Neural cell (in vitro differentiated cells): Measurements from ENCODE around the gene LPP. TPM values are rescaled to one million over a fixed set of nuclear protein-coding genes. Genes with fewer than 3 reads are reported as not detected.

Source experiments
- H2AFZ ChIP-seq: fragments of 200-600, 300-800 bp; sonication (generic), shearing (Covaris generic); 2 replicates; pipeline ENCODE4 v1.6.0; 2014; ENCODE audit warnings: low read depth, mild to moderate bottlenecking, antibody characterized with exemption, low read length, moderate library complexity
- H3F3A ChIP-seq: fragments of 200-600 bp; shearing (Covaris generic); 2 replicates; pipeline ENCODE4 v1.6.1; 2016; ENCODE audit warnings: mild to moderate bottlenecking, moderate library complexity, mixed read lengths, antibody characterized with exemption, low read length; ENCODE audit not compliant: insufficient read depth, poor library complexity, severe bottlenecking
- H3K27ac ChIP-seq: fragments of 200-600, 300-800 bp; sonication (generic), shearing (Covaris generic); 2 replicates; pipeline ENCODE4 v1.5.1; 2014; ENCODE audit warnings: mild to moderate bottlenecking, low read length, moderate library complexity
- H3K27me3 ChIP-seq: fragments of 300-800, 200-600 bp; sonication (generic), shearing (Covaris generic); 2 replicates; pipeline ENCODE4 v1.6.0; 2014; ENCODE audit warnings: mild to moderate bottlenecking, low read depth, low read length, moderate library complexity; ENCODE audit not compliant: insufficient read depth
- H3K36me3 ChIP-seq: fragments of 300-800, 200-600 bp; sonication (generic), shearing (Covaris generic); 2 replicates; pipeline ENCODE4 v1.5.1; 2014; ENCODE audit warnings: mild to moderate bottlenecking, antibody characterized with exemption, low read length, moderate library complexity; ENCODE audit not compliant: insufficient read depth
- H3K4me2 ChIP-seq: fragments of 300-800, 200-600 bp; sonication (generic), shearing (Covaris generic); 2 replicates; pipeline ENCODE4 v1.6.0; 2014; ENCODE audit warnings: mild to moderate bottlenecking, low read length
- H3K4me3 ChIP-seq: fragments of 300-800, 200-600 bp; sonication (generic), shearing (Covaris generic); 2 replicates; pipeline ENCODE4 v1.5.1; 2014; ENCODE audit warnings: mild to moderate bottlenecking, low read length, moderate library complexity
- H3K79me2 ChIP-seq: fragments of 200-600 bp; shearing (Covaris generic); replicated peaks from 2 replicates; pipeline ENCODE4 v1.6.0; 2014; ENCODE audit warnings: mild to moderate bottlenecking, low read length, moderate library complexity; ENCODE audit not compliant: insufficient read depth
- H3K9ac ChIP-seq: fragments of 300-800, 200-600 bp; sonication (generic), shearing (Covaris generic); 2 replicates; pipeline ENCODE4 v1.6.1; 2016; ENCODE audit warnings: mild to moderate bottlenecking, low read length, mixed read lengths
- H3K9me2 ChIP-seq: fragments of 200-600 bp; shearing (Covaris generic); 2 replicates; pipeline ENCODE4 v1.6.1; 2016; ENCODE audit warnings: mild to moderate bottlenecking, low read length, mixed read lengths; ENCODE audit not compliant: insufficient read depth
- H3K9me3 ChIP-seq: fragments of 200-600, 300-800 bp; sonication (generic), shearing (Covaris generic); 2 replicates; pipeline ENCODE4 v1.6.1; 2016; ENCODE audit warnings: mild to moderate bottlenecking, mixed run types, low read length, moderate library complexity, mixed read lengths
- H4K20me1 ChIP-seq: fragments of 200-600 bp; shearing (Covaris generic); 2 replicates; pipeline ENCODE4 v1.6.1; 2016; ENCODE audit warnings: mild to moderate bottlenecking, mixed run types; ENCODE audit not compliant: insufficient read depth
- CTCF ChIP-seq: fragments of 450-650 bp; IDR thresholded peaks from 2 replicates; pipeline ENCODE4 v1.5.1; 2014; ENCODE audit warnings: antibody characterized with exemption, mild to moderate bottlenecking, moderate library complexity; ENCODE audit not compliant: poor library complexity, severe bottlenecking
- EP300 ChIP-seq: fragments of 450-650 bp; conservative IDR thresholded peaks from 2 replicates; pipeline ENCODE4 v1.6.1; 2014; ENCODE audit warnings: antibody characterized with exemption, mild to moderate bottlenecking, moderate library complexity; ENCODE audit not compliant: poor library complexity, severe bottlenecking
- EZH2 ChIP-seq: fragments of 200-600, 300-800 bp; shearing (Covaris generic), sonication (generic); IDR thresholded peaks from 2 replicates; pipeline ENCODE4 v1.6.1; 2014; ENCODE audit warnings: antibody characterized with exemption, low read length, borderline replicate concordance, mild to moderate bottlenecking; ENCODE audit not compliant: insufficient read depth, poor library complexity, severe bottlenecking
- MXI1 ChIP-seq: fragments of 450-650 bp; conservative IDR thresholded peaks from 2 replicates; pipeline ENCODE4 v1.6.1; 2014; ENCODE audit warnings: antibody characterized with exemption, mild to moderate bottlenecking; ENCODE audit not compliant: poor library complexity, severe bottlenecking
- POLR2AphosphoS5 ChIP-seq: IDR thresholded peaks from 2 replicates; pipeline ENCODE4 v1.6.1; 2012
- RAD21 ChIP-seq: fragments of 450-650 bp; conservative IDR thresholded peaks from 2 replicates; pipeline ENCODE4 v1.6.1; 2014; ENCODE audit warnings: antibody characterized with exemption, mild to moderate bottlenecking, moderate library complexity
- REST ChIP-seq: IDR thresholded peaks from 2 replicates; pipeline ENCODE4 v1.6.1; 2012; ENCODE audit warnings: borderline replicate concordance
- SMC3 ChIP-seq: fragments of 450-650 bp; conservative IDR thresholded peaks from 2 replicates; pipeline ENCODE4 v1.6.1; 2014; ENCODE audit warnings: antibody characterized with exemption, mild to moderate bottlenecking, moderate library complexity; ENCODE audit not compliant: poor library complexity
- TAF1 ChIP-seq: IDR thresholded peaks from 2 replicates; pipeline ENCODE4 v1.6.1; 2012; ENCODE audit warnings: low read depth
- polyA plus RNA-seq: library from polyadenylated mRNA; depleted of rRNA; stranded (reverse); fragments of >200 nt; gene quantifications from 2 replicates; pipeline ENCODE4 v1.2.3, GENCODE V29; 2014

The LPP gene
- polyA plus RNA-seq, 1 donor from 2014 or later, result 3.0 TPM

DNA sequence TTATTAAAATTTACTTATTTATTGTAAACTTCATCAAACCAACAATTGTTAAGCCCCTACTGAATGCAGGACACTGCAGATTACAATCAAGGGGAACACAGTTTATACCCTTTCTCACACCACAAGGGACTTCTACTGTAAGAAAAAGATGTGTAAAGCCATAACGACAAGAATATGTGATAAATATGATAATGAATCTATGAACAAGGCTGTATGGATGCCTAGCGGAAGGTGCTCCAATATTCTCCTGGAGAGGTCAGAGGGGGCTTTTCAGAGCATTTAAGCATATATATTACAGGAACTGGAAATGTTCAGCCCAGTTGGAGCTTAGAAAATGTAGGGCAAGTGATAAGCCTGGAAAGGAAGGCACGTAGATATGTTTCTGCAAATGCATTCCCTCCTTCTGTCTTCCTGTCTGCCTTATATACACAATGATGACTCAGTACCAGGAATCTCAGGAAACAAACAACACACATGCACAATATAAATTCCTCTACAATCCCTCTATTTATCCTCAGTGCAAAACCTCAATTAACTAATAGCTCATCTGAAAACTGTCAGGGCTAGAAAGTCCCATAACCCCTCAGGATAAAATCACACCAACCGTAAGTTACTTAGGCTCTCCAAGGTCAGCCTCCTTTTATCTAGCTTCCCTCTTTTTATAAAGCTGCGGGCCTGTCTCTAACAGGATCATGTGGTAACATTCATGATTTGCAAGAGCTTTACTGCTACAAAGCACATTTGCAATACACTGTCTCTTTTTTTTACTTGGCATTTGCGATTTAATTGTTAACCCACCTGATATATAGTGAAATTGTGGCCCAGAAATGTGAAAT lies 393.1 kb downstream of the LPP start:
- no peak overlapping the region for H3K4me3 ChIP-seq
- H3K9me3 ChIP-seq, result no peaks in the 10 kb centered on the region
- no peaks in the 10 kb centered on the region for H3K36me3 ChIP-seq
- H3K27ac ChIP-seq, result no peak overlapping the region
- H3K79me2 ChIP-seq, result no peaks in the 10 kb centered on the region
- H4K20me1 ChIP-seq, result no peaks in the 10 kb centered on the region
- H3K27me3 ChIP-seq, result no peaks in the 10 kb centered on the region
- H3F3A ChIP-seq, result no peaks in the 10 kb centered on the region
- TF ChIP-seq CTCF (no peak), SMC3 (no peak), MXI1 (no peak), TAF1 (no peak), EZH2 (no peak), RAD21 (no peak), REST (no peak), EP300 (no peak), POLR2AphosphoS5 (no peak)
- no peaks in the 10 kb centered on the region for H3K9me2 ChIP-seq
- no peak overlapping the region for H2AFZ ChIP-seq
- H3K4me2 ChIP-seq, result no peak overlapping the region
- no peak overlapping the region for H3K9ac ChIP-seq

DNA sequence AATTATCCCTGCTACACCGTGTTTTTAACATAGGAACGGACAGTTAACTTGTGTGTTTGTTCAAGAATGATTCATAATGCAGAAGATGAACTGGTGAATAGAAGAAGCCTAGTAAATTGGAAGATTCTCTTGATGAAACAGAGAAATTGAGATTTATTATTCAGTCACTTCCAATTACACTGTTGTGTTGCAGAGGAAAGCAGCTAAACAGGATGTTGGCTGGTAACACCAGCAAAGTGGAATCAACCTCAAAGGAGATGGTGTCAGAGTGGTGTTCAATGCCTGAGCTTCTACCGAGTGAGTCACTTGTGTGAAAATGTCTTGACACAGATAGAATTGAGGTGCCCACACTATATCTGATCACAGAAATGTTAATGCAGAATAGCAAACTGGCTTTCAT lies 399.6 kb downstream of the LPP start:
- no peaks in the 10 kb centered on the region for H3K79me2 ChIP-seq

More for the DNA sequence above, 399.6 kb downstream of the LPP start:
- Histone ChIP-seq H3K9me2 (no peaks in the 10 kb centered on the region), H3F3A (no peaks in the 10 kb centered on the region), H3K27me3 (no peaks in the 10 kb centered on the region), H2AFZ (no peak overlapping the region), H3K36me3 (no peaks in the 10 kb centered on the region), H3K4me2 (no peak overlapping the region), H3K4me3 (no peak overlapping the region), H4K20me1 (no peaks in the 10 kb centered on the region), H3K9ac (no peak overlapping the region), H3K27ac (no peak overlapping the region), H3K9me3 (no peaks in the 10 kb centered on the region)
- TF ChIP-seq SMC3, result no peak
- no peak for TF ChIP-seq REST
- no peak for TF ChIP-seq EZH2
- TF ChIP-seq POLR2AphosphoS5, result no peak
- no peak for TF ChIP-seq TAF1
